DMS79 (cell line): Measurements from ENCODE around the gene SPECC1.
"Not testable (repeated sequence)": the region's sequence is repeated elsewhere in the genome, so short reads cannot be mapped to it uniquely, and the experiment has no call there.

Experiments
- DNase-seq: peaks from one replicate; lab custom pipeline; 2025; lab: John Stamatoyannopoulos, UW

Gene SPECC1, protein sequence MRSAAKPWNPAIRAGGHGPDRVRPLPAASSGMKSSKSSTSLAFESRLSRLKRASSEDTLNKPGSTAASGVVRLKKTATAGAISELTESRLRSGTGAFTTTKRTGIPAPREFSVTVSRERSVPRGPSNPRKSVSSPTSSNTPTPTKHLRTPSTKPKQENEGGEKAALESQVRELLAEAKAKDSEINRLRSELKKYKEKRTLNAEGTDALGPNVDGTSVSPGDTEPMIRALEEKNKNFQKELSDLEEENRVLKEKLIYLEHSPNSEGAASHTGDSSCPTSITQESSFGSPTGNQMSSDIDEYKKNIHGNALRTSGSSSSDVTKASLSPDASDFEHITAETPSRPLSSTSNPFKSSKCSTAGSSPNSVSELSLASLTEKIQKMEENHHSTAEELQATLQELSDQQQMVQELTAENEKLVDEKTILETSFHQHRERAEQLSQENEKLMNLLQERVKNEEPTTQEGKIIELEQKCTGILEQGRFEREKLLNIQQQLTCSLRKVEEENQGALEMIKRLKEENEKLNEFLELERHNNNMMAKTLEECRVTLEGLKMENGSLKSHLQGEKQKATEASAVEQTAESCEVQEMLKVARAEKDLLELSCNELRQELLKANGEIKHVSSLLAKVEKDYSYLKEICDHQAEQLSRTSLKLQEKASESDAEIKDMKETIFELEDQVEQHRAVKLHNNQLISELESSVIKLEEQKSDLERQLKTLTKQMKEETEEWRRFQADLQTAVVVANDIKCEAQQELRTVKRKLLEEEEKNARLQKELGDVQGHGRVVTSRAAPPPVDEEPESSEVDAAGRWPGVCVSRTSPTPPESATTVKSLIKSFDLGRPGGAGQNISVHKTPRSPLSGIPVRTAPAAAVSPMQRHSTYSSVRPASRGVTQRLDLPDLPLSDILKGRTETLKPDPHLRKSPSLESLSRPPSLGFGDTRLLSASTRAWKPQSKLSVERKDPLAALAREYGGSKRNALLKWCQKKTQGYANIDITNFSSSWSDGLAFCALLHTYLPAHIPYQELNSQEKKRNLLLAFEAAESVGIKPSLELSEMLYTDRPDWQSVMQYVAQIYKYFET

DNA sequence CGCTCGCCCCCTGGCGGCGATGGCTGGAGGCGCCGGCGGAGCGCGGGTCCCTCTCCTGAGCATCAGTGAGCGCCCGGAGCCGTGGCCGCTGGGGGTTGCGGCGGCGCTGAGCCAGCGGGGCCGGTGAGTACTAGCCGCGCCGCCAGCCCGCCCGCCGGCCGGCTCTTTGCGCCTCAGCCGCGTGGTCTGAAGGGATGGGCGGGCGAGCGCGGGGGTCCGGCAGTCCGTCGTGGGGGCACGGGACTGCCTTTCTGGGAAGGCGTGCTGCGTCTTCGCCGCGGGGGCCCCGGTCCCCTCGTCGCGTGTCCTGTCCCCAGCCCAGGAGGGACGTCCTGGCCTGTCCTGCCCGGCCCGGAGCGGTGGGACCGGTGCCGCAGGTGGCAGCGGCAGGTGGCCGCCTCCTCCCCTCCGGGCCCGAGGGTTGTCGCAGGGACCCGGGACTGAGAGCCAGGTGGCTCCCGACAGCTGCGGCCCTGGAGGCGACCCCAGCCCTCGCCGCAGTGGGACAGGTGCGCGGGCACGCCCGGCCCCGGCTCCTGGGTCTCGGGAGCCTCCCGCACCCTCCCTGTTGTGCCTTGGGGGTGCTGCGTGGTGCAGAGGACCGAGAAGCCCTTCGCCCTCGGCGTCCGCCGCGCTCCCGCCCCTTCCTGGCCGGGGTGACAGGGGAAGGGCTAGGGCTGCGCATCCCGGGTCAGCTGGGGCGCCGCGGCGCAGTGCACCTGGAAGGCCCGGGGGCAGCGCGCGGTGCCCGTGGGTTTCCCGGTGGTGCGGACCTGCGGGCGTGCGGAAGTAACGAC is at the start of gene SPECC1:
TSS of gene SPECC1 (plus strand) at position 58 of the 797 bp plus-strand sequence. CDS start 87,293 bp downstream, outside the sequence.
- DNase-seq = no peak

DNA sequence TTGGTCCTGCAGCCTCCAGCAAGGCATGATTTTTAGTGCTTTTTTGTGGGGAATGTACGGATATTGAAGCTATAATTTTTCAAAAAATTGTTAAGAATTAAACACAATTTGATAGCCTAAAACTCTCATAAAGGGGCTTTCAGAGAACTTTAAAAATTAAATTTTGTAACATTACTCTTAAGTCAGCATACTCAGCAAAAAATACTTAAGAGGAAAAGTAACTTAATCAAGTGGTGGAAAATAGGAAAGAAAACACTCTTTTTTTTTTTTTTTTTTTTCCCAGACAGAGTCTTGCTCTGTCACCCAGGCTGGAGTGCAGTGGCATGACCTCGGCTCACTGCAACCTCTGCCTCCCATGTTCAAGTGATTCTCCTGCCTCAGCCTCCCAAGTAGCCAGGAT is 46.2 kb upstream of the SPECC1 start:
- DNase-seq = not testable (repeated sequence)

DNA sequence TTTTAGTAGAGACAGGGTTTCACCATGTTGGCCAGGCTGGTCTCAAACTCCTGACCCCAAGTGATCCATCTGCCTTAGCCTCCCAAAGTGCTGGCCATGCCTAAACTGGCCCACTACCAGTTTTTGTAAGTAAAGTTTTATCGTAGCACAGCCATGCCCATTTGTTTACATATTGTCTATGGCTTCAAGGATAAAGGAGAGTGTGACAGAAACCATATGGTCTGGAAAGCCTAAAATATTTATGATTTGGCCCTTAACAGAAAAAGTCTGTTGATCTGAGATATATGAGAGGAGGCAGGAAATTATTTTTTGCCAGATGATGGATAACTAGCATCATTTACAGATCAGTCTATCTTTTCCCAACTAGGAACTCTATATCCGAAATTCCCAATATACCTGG is 36.0 kb upstream of the SPECC1 start:
- DNase-seq = no peak

DNA sequence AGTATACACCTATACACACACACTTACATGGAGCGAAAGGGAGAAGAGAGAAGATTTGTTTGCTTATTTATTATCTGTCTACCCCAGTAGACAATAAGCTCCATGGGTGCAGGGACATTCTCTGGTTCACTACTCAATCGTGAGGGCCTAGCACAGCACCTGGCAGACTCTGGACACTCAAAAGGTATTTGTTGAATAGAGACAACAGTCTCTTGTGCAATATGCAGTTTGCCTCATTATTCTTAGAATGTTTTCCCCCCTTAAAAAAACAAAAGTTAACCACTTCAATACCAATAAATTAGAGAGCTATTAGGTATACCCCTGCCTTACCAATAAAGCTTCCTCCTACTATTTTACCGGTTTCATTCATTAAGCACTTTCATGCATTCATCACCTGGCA is 33.6 kb upstream of the SPECC1 start:
- DNase-seq = peak; percentile 31

DNA sequence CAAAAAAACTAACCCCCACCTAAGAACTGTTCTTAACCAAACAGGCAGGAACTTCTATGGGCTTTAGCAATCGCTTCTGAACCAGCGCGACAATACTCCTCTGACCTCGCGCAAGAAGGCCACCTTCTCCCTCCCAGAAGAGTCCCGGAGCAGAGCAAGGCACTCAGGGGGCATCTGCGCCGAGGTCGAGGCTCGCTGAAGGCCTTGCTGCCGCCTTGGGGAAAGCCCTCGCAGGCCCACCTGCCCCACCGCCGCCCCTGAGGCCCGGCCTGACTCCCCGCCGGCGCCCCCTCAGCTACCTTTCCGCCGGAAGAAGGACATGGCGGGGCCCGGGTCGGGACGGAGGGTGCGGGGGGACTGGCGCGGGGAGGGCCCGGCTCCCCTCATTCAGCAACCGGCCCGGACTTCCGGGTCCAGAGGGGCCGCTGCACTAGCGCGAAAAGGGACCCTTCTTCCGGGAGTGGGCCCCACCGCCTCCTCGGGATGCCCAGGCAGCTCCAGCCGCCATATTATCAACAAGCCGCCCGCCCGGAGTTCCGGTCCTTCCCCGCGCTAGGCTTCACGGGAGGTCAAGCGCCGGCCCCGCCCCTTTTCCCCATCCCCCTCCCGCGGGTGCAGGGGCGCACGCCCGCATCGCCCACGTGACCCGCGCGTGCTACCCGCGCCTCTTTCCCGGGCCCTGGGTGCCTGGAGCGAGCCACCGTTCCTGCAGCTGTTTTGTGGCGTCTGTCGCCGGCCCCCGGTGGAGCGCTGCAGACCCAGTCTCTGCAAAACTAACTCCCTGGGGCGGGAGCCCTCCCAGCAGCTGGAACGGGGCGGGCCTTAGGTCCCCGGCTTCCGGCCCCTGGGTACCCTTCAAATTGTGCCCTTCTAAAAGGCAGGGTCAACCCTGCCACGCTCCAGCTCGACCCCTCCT is 31.6 kb upstream of the SPECC1 start, which contains the start of gene AKAP10:
TSS of gene AKAP10 (minus strand) at position 536 of the 916 bp plus-strand sequence. CDS start at position 387, 149 bp downstream.
- peak; percentile 65 for DNase-seq

DNA sequence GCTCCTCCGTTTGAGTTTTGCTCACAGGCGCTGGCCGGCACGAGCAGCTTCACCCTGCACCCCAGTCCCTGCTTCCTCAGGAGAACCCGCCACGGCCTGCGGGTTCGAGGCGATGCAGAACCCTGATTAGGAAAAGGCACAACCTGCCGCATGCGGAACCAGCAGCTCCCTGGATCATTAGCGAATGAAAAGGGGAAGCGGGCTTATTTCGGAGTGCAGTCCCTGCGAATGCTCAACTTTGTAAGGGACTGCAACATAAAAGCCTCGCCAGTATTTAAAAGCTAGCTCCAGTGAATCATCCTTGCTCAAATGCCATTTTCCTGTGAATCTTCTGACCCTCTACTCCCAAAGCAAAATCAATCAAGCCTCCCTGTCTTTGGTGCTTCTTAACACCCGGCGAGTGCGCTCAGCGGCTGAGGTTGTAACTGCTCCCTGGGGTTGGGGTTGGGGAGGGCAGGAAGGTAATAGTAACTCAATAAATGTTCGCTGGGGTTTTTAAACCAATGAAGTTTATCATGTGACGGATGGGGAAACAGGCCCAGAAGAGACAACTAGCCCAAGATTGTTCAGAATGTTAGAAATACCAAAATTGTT is 30.9 kb upstream of the SPECC1 start:
- no peak for DNase-seq

DNA sequence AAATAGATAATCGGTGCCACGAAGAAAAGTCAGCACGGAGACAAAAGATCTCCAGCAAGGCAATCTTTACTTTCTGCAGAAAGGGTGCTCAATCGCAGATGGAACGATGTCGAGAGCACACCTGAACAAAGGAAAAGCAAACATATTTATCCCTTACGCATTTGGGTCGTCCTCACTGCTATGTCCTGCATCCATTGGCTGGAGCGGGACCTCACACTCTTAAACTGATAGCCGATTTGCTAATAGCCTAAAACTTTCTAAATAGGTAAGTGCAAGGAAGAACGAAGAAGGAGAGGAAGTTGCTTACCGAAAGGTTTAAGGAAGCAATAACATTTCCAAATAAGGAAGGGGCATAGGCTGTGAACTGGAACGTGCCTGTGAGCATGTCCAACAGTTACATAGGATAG is 30.4 kb upstream of the SPECC1 start:
- DNase-seq = no peak

DNA sequence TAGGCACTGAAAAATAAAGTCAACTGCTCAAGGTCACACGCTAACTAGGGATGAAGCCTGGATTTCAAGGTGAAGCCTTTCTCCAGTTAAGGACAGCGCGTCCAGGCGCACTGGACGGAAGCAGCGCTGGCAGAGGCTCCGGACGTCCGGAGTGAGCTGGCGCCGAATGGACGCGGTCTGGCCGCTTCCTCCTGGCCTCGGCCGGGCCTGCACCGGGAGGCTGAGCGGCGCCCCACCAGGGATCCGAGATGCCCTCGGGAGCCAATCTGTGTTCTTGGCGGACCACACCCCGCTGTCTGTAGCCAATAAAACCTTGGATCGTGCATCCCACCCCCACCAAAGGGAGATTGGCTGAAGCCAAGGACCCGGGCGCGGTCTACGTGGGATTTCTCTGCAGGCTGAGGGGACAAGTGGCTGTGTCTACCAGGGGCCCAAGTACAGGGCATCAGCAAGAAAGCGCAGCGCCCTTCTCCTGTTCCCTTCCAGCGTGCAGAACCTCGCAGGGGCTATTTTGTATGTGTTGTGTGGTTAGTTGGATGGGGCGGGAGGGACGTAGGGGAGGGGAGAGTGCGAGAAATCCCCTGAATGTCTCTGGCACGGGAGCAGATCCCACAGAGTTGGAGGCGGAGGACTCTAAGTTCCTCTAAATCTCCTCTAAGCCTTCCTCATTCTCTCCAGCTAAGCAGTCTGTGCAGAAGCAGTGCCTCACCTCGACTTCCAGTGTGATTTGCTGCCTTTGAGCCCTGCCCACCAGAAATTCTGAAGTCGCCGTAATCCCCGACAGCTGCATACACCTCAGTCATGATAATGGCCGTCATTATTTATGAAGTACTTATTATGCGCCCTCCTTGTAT is 29.0 kb upstream of the SPECC1 start:
- DNase-seq = no peak

DNA sequence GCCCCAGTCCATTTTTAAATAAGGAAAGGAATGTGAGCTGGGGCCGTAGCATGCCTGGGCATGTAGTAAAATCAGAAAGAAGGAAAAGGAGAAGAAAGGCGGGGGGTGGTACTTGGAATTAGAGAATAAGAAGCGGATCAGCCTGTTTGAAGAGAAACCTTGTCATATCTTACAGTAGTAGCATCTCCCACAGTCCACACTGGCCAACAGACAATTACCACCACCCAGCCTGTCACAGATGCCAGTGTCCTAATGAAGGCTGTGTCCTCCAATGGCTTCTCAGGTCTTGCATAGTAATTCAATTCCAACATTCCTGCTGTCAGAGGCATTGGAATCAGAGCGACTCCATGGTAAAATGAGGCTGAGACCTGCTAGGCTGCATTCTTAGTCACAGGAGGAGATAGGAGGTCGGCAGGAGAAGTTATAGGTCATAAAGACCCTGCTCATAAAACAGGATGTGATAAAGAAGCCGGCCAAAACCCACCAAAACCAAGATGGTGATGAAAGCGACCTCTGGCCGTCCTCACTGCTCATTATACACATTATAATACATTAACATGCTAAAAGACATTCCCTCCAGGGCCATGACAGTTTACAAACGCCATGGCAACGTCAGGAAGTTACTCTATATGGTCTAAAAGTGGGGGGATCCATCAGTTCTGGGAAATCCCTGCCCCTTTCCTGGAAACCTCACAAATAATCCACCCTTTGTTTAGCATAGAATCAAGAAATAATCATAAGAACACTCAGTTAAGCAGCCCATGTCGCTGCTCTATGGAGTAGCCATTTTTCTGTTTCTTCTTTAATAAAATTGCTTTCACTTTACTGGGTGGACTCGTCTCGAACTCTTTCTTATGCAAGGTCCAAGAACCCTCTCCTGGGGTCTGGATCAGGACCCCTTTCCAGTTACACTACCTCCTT is 22.0 kb upstream of the SPECC1 start:
- no peak for DNase-seq

DNA sequence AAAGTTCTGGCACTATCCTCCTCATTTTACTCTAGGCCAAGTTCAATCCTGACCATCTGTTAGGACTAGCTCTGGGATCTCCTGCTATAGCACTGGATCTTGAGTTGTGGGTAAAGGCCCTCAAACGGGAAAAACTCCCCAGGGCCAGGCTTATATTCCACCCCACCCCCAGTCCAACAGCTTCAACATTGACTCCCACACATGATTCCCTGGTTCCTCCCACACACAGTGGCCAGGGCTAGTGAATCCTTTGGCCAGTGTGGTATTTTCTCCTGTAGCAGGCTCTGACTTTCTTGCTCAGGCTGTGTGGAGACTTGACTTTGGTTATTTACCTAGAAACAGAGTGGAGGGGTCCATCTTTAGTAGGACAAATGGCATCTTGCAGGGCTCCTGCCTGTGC is 21.3 kb upstream of the SPECC1 start:
- DNase-seq = no peak

DNA sequence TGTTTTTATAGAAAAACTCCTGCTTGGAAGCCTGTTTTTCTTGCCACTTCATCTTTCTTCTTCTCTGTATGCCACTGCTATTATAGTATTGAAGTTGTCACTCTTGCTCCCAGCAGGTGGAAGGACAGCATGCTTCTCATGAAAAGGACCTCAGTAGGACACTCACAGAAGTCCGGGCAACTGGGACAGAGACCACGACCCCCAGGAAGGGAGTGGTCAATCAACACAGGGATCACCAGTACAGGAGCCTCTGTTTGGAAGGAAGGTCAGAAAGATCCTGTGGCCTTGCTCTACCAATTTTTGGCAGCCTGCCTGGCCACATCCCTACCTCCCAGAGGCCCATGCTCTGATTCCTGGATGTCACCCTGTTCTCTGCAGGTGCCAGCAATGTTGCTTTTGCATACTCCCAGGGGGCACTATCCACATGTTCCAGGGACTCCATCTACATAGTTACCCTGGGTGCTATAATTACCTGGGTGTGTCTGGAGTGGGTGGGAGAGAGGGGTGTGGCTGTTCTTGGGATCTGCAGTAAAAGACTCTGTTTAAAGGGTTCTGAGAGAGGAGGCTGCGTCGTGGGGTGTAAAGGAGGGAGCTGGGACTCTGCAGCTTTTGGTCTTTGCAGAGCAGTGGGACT is 17.8 kb upstream of the SPECC1 start:
- DNase-seq = no peak

DNA sequence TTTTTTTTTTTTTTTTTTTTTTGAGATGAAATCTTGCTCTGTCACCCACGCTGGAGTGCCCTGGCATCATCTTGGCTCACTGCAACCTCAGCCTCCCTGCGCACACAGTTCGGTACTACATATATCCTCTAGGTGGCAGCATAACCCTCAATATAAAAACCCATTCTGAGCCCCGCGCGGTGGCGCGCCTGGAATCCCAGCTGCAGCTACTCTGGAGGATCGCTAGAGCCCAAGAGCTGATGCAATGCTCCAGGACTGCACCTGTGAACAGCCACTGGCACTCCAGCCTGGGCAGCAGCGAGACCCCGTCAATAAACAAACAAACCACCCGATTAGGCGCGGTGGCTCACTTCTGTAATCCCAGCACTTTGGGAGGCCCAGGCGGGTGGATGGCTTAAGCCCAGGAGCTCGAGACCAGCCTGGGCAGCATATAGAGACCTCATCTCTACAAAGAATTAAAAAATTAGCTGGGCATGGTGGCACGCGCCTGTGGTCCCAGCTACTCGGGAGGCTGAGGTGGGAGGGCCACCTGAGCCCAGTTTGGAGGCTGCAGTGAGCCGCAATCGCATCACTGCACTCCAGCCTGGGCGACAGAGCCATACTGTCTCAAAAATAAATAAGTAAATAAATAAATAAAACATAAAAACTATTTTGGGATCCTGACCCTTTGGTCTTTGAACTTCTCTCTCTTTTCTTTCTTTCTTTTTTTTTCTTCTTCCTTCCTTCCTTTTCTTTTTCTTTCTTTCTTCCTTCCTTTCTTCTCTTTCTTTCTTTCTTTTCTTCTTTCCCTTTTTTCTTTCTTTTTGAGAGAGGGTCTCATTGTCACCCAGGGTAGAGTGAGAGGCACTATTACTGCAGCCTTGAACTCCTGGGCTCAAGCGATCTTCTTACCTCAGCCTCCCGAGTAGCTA is 16.1 kb upstream of the SPECC1 start:
- DNase-seq = peak; percentile 65

DNA sequence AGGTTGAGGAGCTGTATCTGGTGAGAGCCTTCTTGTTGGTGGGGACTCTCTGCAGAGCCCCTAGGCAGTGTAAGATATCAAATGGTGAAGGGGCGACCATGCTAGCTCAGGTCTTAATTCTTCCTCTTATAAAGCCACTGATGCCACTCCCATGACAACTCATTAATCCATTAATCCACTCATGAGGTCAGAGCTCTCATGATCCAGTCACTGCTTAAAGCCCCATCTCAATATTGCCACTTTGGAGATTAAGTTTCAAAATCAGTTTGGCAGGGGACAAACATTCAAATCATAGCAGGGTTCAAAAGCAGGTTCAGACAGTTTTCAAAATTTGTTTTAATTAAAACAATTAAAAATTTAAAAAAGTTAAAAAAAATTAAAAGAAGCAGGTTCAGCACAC is 13.1 kb upstream of the SPECC1 start:
- DNase-seq = no peak

DNA sequence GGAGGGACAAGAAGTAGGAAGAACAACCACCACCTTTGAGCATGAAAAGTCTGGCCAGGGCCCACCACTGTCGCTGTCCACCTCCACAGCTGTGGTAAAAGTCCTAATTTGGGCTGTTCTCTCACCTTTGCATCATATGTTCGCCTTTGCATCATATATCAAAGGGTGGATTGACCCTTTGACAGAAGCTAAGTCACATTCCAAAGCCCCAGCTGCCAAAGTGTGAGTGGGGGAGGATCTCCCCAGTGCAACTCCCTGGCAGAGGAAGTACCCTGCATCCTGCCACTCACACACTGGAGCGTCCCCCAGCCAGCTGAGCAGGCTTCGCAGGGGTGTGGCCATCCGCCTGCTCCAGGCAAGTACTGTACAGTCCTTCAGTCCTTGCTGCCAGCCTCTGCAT is 12.7 kb upstream of the SPECC1 start:
- DNase-seq = no peak

DNA sequence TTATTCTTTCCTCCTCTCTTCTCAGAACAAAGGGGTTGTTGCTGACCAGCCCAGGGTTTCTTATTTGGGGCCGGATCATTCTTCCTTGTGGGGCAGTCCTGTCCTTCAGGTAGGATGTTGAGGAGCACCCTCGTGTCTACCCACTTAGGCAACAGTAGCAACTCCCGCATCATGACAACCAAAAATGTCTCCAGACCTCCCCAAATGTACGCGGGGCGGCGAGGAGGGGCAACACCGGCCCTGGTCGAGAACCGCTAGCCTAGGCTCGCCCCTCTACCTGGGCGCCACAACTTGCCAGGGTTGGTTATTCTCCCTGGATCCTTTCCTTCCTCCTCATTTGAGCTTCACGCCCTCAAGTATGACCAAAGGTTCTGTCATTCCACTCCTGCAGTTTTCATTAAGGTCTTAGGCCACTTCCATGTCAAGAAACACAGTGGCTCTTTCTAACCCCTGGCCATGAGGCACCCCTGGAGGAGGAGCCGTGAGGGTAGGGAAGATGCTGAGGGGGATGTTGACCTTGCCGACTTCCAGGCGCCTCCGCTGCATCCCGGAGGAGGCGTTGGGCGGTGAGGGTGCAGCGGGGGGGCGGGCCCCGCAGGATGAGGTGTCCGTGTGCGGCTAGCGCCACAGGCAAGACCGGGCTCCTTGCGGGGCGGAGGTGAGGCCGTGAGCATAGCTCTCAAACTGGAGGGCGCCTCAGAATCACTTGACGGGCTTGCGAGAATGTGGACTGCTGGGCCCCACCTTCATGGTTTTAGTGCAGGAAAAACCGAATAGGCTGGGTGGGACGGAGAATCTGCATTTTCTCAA is 712 bp upstream of the SPECC1 start:
- DNase-seq = no peak

DNA sequence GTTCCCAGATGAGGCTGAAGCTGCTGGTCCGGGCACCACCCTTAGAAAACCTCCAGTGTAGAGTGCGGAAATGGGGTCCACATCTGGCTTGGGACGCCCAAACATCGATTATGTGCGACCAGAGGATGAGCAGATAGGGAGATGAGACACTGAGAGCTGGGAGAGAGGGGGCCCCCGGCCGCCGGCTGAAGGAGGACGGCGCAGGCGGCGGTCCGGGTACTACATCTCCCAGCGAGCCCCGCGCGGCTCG is 182 bp upstream of the SPECC1 start:
- no peak for DNase-seq
